HG03175 (cell line): Measurements from ENCODE around the gene PROM1.

ENCODE experiments used
- ATAC-seq: cut with Tn5 transposase; IDR thresholded peaks from one replicate; pipeline ENCODE4 v1.9.1; 2021; ENCODE audit warnings: mild to moderate bottlenecking, moderate library complexity; ENCODE audit not compliant: unreplicated experiment

PROM1 gene

DNA sequence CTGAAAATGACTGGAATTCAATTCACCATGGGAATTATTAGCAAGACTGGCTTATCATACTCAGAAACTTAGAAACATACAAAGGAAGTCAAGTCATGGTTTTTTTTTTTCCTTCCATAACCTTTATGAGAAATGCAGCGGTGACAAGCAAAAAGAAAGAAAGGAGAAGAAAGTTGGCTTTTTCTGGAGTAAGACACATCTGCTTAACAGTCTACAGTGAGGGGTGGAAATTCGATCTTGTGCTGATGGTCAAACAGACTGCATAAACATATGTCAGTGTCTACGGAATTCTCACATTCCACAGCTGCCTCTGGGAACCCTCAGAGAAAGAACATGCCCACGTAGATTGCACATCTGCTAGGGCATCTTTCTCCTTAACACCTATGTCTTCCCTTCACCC lies 54.6 kb downstream of the PROM1 start:
- no peak for ATAC-seq

DNA sequence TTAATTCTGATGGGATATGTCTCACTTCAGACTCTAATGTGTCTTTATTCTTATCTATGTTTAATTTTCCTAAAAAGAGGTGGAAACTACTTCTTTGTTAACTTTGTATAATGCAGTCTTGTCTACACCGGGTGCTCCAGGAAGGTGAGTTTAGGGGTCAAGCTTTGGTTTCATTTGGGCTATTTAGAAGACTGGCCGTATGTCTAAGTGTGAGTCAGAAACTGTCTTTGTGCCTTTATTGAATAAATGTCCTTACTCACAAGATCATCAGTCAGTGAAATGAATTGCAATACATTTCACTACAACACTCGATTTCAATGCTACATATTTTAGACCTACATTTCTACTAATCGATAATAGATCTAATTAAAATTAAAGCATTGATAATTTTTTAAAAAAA lies 56.2 kb downstream of the PROM1 start:
- no peak for ATAC-seq

DNA sequence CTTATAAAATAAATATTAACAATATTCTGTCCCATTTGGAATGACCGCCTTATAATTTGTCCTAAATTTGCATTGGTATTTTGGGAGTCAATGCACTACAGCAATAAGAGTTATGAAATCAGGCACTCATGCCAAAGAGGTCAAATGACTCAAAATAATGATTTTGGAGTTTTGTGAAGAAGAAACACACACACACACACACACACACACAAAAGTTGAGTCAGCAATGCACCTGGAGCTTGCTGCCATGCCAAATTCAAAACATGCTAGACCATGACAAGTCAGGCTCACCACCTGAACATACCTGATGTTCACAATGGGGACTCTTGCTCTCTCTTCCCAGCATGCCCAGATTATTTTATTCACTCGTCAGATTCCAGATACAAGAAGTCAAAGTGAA lies 56.7 kb downstream of the PROM1 start:
- no peak for ATAC-seq

DNA sequence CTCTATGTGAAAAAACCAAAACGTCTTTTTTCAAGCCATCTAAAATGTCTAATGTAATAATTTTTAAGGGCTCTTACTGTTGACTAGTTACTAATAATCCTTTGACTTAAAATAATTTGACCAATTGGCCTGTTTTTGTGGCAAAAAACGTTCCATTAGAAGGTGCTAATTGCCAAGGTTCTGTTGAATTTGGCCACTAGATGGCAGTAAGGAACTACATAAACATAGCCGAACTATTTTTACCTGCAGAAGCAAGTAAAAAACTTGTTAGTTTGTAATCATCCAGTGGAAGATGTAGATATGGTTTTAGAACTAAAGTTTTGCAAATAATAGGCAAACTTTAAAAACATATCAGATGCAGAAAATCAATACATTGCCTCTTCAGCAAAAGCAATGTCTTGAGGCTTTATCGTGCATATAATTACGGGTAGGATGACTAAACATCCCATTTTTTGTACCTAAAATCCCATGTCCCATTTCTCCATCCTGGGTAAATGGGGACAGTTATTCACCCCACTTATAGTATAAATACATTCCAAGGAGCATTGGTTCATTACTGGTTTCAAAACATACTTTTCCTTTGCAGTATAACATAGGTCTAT lies 57.6 kb downstream of the PROM1 start:
- no peak for ATAC-seq

DNA sequence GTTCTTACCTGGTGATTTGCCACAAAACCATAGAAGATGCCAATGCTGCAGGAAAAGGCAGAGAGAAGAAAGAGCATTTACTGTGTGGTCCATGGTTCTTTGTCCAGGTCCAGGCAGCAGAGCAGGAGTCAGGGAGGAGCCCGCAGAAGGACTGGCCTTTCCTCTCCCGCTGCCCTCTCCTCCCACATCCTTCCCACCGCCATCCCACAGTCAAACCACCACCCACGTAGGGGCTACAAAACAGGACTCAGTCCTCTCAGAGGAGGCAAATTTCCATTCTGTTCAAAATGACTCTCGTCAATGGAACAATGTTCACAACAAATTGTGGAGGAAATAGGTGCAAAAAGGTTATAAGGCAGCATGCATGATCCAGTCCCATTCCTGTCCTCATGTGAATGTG lies 58.6 kb downstream of the PROM1 start:
- ATAC-seq = no peak

DNA sequence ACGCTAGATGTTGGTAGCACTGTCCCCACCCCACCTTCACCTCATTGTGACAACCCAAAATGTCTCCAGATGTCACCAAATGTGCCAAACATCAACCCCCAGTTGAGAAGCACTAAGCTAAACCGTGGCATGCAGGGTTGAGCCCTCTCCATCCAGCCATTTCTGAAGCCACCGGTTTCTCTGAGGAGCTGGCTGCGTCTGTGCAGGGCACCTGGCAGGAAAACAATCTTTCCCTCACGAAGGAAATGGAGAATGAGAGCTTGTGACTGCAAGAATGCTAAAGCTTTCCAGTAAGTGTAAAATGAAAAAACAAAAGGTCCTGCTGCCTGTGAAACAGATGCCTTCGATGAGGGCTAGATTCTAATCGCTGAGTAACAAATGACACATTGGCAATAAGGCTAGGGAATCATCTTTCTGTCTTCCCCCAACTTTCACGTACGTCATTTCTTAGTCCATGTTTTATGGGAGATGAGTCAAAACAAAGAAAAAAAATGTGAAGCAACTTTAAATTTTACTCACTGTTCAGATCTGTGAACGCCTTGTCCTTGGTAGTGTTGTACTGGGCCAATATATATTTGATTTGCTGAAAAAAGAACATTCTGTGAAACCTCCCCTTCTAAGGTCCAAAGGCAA lies 59.9 kb downstream of the PROM1 start:
- no peak for ATAC-seq

DNA sequence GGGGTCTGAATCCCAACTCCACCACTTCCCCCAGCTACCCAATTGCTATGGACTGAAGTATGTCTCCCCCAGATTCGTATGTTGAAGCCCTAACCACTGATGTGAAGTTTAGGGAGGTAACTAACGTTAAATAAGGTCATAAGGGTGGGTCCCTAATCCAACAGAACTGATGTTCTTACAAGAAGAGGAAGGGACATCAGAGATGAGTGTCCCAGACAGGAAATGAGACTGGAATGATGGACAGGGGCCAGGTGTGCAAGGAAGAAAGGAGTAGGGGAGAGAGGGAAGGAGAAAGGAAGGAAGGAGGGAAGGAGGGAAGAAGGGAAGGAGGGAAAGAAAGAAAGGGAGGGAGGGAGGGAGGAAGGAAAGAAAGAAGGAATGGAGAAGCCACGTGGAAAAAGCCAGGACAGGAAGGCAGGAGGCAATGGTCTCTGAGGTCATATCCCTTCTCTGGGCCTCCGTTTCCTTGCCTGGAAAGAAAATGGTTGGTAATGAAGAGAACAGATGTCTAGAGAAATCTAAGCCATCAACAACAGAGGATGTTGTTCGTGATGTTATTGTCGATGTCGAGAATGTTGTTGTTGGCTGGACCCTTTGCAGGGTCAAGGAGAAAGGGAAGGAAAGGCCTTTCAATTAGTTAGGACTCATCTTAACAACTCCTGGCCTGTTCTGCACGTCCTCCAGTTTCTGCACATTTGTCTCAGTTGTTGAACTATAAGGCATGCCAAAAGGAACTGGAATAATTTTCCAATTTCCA lies 61.8 kb downstream of the PROM1 start:
- no peak for ATAC-seq

DNA sequence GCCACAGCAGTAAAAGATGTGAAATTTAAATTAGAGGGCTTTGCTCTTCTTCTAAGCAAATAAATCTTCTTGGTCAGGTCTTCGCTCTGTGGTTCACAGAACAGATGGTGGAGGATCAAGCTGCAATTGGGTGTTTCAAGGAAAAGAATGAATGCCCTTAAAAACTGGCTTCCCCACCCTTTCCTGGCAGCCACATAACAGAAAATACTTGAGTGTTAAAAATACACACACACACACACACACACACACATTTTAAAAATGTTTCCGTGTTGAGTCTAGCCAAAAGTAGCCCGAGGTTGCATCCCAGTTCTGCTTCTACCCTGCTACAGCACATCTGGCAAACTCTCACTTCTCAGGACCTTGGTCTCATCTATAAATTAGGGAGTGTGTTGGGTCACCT lies 64.2 kb downstream of the PROM1 start:
- ATAC-seq = no peak

DNA sequence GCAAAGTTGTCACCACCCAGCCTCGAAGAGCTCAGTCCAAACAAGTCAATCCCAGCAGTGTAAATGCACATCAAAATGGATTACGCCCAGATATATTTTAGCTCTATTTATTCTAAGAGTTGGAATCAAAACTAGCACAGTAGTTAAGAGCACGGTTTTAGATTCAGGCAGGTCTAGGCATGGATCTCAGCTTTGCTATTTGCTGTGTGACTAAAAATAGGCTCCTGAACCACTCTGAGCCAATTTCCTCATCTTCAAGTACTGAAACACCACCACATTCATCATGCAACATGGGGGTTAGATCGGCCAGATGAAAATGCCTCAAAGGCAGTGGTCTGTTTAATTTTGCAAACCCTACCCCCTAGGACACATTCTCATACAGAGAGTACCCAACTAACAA lies 65.0 kb downstream of the PROM1 start:
- no peak for ATAC-seq

DNA sequence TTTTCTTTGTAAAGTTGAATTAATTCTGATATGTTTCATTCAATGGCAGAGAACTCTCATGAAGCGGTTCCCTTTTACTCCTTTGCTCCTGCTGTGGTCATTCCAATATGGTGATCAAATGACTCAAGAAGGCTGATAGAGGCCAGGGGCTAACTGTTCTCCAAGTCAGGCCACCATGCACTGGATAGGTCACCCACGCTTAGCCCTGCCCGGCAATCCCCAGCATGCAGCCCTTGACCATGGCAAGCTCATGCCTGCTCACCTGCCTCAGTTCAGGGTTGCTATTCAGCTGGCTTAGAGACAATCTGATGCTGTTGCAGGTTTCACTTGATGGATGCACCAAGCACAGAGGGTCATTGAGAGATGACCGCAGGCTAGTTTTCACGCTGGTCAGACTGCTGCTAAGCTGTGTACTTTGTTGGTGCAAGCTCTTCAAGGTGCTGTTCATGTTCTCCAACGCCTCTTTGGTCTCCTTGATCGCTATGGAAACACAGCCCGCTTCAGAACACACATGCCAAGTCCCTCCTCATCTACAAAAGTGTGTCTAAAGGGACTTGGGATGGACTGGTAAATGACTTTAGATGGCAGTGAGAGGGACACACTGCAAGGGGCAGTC lies 65.7 kb downstream of the PROM1 start:
- ATAC-seq = no peak

DNA sequence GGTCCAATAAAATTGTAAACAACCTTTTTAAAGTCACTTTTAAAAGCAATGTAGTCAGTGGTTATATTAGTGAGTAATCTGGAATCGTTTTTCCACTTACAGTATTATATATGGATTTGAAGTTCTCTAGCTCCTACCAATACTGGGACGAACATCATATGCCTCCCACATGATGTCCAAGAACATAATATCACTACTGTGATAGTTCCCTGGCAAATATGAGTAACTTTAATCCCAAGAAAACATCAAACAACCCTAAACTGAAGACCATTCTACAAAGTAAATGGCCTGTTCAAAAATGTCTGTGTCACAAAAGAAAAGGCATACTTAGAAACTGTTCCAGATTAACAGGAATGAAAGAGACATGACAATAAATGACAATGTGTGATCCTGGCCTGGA lies 67.3 kb downstream of the PROM1 start:
- ATAC-seq = no peak

DNA sequence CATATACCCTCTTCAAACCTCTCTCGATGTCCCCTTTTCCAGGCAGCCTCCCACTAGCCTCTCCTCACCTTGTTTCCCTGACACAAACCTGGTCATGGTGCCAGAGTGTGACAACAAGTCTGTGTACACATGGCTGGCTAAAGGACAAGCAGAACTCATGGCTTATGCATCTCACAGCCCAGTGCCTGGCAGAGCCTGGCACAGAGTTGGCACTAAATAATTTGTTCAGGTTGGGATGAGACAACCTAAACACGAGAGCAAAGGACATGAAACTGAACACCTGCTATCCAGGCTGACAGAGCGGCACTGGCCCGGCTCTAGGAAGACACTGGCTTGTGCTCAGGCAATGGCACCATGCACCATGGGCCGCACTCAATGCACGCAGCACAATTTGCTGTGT lies 72.7 kb downstream of the PROM1 start:
- no peak for ATAC-seq

DNA sequence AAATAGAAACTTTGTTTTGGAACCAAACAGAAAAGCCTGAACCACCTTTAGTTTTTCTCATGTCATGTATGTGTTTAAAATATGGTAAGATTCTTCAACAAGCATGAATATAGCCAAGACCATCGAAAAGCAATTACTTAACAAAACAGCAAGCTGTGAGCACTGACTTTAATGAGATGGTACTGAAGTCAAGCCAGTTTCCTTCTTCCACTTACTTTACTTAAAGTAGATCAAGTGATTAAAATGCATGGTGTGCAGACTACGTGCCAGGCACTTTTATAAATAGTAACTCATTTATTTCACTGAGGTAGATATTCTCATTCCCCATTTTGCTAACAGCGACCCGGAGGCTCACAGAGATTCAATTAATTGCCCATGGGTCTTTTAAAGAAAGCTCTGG lies 74.7 kb downstream of the PROM1 start:
- no peak for ATAC-seq

DNA sequence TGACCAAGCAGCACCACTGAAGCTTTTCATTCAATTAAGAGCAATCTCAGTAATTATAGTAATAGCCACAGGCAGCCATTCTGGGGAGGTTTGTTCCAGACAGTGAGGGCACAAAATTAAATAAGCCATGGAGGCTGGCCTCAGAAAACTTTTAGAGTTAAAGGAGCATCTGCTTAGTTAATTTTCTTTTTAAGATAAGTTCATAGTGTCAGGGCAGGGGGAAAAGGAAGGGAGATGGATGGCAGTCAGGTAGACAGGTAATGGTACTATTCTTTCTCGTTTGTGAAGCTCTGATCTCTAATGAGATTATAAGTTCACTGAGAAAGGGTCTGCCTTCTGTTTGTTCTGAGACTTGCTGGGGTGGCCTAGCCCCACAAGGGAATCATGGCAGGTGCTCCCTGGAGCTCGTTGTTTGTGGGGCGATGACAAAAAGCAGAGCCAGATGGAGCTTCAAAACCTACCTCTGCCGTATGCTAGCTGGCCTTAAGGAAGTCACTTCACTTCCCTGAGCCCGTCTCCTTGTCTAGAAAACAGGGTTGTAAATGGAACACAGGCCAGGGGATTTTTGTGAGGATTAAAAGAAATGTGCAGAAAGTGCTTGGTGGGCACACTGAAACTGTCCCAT lies 76.2 kb downstream of the PROM1 start:
- ATAC-seq = no peak

DNA sequence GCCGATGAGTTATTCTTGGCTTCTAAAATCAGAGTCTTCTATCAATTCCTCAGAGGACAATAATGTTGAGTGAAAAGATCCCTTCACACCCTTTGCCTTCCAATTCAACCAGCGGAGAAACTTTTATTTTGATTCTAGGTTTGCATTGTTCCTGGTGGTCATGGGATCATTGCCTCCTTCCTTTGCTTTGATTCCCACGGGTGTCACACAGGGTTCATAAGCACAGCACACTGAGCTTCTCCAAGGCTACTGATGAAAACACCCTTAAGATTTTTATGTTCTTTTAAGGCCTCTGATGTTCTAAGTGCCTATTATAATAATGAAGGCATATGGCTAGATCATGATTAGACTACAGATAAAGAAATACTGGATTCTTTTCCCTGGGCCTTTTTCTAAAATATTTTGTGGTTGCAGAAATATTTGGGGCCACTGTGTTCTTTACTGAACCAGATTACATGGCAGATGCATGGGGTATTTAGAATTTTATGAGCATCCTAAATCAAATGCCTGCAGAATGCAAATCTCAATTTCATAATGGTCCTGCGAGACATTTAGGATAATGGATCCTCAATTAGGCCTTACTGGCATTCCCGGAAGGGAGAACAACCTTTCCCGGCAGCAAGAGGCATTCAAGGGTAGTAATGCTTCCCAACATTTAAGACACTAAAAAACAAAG lies 76.9 kb downstream of the PROM1 start:
- ATAC-seq = no peak

DNA sequence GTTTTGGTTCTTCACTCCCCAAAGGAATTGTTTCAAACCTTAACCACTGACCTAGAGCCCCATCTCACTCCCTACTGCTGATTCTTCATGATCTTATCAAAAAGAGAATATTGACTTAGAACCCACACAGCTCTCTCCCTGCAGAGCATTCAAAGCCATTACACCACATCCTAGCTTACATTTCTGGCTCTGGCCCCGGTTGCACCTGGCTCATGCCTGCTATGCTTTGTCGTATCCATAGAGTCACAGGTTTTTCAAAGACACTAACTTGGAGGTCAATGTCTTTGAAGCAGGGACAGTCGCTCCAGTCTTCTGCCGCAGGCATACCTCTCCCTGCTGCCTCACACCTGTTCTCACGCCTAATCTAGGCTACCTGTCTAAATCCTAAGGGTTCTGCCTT lies 78.1 kb downstream of the PROM1 start:
- no peak for ATAC-seq

DNA sequence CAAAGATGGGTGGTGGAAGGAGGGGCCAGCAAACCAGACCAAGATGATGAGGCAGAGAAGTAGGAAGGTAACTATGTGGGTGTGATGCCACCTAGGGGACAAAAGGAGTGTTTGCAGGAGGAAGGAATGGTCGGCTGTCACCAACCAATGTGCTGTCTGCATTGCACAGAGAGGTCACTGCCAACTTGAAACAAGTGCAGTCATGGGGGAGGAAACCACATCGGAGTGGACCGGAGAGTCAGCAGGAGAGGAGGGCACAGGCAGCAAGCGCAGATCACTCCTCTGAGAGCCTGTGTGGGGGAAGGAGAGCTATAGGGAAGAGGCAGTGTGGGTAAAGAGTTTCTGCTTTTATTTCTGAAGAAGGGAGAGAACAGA lies 82.4 kb downstream of the PROM1 start:
- ATAC-seq = peak; percentile 94

DNA sequence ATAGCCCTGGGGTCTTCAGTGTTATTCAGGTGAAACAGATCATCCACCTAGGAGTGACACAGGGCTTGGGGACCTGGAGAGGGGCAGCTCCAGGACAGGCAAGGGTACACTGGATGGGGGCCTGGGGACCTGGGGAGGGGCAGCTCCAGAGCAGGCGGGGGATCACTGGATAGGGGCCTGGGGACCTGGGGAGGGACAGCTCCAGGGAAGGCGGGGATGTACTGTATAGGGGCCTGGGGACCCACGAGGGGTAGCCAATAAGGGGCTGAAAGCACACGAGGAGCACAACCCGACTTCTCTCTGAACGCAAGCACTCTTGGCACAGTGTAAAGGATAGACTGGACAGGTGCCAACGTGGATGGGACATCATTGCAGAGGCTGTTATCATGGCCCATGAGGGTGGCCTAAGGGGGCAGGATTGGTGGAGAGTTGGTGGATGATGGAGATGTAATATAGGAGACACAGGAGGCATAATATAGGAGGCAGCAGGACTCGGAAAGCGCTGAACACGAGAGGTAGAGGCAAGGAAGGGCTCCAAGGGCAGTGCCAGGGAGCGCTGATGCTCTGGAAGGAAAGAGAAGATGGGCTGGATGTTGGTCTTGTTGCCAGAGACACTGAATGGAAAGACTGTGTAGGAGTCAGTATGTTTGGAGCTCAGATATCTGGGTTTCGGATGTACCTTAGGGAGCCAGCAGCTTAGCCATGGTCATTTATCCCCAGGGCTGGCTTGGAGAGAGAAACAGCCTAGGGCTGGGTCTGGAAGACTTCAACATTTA lies 82.9 kb downstream of the PROM1 start:
- peak; percentile 18 for ATAC-seq

DNA sequence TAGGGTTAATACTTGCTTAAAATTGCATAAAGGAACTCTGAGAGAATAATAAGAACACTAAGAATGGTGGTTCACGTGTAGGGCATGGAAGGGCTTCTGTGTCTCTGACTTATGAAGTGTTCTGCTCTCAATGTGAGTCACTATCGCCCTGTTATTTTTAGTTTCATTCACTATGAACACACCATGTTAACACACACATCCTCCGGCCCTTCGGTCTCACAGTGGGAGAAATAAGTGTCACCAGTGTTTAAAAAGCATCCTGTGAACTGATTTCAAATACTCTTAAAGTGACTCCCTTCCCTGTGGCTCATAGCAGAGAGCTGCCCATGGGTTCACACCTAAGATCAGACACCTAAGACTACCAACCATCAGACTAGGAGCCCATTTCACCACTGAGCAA lies 87.0 kb downstream of the PROM1 start:
- ATAC-seq = peak; percentile 40

DNA sequence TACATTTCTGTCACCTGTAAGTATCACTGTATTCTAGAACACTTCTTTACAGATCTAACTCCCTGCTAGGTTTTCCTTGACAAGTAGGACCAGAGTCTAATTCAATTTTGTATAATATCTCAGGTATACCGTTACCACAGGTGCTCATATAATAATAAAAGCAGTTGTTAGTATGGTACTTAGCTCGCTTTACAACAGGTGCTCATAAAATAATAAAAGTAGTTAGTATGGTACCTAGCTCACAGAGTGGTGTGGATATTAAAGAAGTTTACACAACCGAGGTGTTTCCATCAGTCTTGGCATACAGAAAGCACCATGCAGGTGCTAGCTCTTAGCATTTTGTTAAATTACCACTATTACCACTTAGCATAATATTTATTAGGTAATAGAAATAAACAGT lies 88.0 kb downstream of the PROM1 start:
- ATAC-seq = no peak
